Fibroblast of skin of right quadriceps (primary cell): ENCODE measurements around the gene BIN1.

Source experiments
- DNase-seq: peaks from one replicate; pipeline ENCODE4 v3.0.0-alpha.2; 2013

BIN1 gene

DNA sequence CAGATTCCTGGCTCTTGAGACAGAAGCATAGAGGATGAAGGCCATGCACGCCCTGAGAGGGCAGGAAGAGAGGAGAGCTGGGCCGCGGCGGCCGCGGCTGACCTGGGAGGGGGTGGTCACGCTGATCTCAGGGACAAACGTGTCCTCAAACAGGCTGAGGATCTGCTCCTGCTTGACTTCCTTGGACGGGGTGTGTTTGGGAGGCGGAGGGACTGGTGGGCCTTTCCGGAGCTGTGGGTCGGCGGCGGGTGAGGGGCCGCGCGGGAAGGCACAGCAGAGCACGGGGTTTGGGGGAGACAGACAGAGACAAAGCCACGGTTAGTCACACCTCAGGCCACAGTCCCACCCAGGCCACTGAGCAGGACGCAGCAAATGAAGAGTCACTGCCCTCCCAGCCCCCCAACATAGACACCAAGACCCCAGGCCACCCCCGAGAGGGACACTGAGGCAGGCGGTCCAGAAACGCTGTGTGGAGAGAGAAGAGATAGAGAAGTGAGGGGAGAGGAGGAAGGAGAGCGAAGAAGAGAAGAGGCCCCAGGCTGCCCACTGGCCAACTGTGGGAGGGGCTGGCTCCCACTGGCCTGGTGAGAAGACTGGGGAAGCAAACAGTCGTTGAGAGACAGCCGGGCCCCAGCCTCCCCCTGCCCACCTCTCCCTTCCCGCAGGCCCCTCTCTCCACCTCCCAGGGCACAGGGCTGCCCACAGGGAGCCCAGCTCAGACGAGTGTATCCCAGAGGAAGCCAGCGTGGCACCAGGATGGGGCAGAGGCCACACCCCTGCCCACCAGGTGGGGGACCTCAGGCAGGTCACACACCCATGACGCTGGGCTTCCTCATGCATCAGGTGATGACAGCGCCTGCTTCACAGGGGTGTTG, 49.3 kb downstream of the BIN1 start:
- DNase-seq = no peak

DNA sequence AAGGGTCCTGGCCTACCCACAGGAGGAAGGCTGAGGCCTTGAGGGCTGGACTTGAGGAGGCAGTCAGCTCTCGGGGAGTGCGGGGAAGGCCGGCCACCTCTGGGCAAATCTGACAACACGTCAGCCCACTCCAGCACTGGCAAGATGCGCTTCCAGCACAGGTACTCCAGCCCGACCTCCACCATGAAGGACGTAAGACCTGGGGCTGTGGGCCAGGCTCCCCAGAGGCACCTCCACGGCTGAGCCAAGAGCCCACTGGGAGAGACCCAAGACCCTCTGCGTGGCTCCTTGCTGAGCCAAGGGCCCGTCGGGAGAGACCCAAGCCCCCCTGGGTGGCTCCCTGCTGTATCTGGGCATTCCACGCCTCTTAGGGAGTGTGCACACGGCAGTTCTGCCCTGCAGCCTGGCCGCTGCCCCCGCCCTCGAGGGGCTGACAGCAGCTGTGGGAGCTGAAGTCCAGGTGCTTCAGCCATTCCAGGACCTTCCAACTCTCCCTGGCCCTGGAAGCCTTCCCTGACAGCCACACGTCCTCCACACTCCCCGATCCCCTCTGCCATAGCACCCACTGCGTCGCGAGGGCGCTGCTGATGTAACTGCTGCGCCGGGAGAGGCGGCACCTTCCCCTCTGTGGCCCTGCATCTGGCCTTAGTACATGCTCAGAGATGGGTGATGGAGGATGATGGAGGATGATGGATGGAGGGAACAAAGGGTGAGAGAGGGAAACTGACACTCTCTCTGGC, 50.2 kb downstream of the BIN1 start:
- DNase-seq = no peak

DNA sequence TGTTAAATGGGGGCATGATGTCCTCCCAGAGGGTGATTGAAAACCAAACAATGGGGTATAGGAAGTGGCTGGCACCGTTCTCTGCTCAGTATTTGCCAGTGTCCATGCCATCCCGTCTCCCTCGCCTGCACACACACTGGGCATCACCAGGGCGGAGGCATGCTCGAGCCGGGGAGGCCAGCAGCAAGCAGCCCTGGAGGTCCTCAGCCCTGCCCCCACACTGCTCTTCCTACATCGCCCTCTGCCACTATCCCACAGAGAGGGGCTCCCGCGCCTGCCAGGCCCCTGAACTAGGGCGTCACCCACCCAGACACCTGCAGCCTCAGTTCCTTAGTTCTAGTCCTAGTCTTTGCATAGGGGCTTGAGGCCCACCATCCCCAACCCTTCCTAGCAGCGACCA, 50.9 kb downstream of the BIN1 start:
- no peak for DNase-seq

DNA sequence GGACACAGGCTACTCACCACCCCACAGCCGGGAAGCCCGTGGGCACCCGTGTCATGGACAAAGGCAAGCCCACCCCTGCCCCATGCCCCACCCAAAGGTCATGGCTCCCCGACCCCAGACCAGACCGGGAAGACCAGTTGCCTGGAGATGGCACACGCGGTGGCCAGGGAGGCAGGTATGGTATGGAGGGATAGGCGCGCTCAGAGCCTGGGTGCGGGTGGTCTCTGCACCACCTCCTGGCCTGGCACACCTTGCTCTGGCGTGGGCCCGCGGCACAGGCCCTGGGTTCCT, 51.2 kb downstream of the BIN1 start:
- no peak for DNase-seq

DNA sequence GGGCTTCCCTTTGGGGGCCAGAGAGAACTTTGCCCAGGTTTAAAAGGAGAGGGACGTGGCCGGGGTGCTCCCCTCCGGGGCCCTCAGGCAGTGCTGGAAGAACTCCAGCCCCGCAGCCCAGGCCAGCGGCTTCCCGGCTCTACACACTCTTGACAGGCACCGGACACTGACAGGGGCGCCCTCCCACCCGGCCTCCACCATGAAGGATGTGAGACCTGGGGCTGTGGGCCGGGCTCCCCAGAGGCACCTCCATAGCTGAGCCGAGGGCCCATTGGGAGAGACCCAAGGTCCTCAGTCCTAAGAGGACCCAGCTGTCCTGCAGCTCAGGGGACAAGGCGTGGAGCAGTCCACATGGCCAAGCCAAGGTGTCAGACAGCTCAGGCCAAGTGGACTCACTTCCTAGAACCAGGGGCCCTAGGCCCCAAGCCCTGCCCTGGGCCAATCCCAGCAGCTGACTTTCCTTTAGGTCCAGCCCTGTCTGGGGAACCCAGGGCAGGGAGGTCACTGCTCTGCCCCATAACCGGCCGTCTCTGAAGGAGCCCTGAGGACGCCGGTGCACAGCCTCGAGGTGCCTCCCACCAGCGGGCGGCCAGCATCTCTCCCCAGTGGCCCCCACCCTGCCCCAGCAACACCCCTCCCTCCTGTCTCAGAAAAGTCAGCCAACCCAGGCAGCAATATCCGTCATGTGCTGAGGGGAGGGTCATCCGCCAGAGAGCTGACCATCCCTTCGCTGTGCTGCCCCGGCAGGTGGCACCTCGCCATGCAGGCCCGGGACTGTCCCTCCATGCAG, 51.8 kb downstream of the BIN1 start:
- no peak for DNase-seq

DNA sequence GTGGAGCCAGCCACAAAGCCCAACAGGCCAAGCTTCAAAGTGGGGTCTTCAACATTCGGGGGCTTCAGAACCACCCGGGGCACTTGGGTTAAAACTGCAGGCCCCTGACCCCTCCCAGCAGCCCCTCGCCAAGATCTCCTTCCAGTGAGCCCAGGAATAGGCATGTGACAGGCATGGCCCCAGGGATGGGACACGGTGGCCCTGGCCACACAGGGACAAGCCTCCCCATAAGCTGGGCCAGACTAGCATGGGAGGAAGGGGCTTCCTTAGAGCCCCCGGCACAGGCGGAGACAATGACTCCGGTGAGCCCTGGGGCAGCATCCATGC, 52.4 kb downstream of the BIN1 start:
- no peak for DNase-seq

DNA sequence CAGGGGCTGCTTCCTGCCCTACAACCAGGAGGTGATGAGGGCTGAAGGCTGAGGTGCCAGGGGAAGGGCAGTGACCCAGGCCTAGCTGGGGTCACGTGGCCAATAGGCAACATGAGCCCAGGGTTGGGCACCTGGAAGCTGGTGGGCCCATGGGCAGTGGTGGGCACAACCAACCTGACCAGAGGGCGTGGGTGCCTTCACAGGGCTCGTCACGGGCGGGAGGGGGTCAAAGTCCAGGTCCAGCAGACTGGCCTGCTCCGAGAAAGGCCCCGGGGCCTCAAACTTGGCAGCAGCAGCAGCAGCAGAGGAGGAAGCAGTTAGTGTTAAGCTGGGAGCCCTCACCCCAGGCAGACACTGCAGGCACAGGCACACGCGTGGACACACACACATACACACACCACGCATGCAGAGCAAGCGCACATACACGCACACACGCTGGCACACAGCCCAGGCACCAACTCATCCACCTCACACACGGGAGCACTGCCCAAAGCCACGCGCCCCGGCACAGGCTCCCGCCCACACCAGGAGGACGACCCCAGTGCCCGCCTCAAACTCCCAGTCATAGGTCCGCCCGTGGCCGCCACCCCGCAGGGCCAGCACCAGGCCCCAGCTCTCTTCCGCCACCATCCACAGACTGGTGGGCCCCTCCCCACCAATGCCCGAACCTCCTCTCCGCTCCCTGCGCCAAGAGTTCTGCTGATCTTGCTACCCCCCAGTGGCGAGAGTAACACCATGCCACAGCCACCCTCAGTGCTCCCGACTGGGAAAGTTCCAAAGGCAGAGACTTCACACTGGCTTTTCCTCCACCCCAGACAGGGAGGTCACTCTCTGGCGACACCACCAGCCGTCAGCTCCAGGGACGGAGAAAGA, 53.0 kb downstream of the BIN1 start:
- no peak for DNase-seq

DNA sequence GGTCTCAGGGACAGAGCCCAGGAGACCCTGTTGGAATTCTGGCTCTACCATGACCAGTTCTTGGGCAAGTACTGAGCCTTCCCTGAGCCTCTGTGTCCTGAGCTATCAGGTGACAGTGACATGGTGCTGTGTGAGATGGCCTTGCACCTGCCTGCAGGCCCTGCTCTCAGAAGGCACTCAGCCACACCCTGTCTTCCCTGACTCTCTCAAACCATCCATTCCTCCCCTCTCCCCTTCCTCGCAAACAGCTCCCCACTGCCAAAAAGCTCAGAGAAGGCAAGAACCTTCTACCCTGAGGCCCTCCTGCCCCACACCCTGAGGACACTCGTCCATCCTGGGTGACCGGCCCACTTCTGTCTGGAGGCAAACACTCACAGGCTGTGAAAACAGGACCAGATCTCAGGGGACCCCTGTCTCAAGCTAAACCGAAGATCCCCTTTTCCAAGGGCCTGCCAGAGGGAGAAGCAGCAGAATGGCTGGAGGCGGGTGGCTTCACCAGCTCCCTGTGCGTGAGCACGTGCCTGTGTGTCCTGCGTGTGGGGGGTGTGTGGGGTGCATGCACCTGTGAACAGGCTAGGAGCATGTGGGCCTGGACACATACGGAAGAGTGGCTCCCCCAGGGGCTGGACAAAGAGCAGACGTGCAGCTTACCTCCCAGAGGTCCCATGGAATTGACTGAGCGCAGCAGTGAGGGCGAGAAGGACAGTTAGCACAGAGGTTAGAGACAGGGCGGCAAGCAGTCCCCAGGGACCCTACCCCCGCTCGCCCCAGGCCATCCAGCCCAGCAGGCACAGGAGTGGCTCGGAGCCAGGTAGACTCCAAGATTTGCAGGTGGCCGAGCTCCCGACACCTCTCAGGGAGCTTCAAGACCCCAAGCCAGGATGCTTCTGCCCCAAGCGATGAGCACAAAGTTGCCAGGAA, 53.9 kb downstream of the BIN1 start:
- DNase-seq = no peak

DNA sequence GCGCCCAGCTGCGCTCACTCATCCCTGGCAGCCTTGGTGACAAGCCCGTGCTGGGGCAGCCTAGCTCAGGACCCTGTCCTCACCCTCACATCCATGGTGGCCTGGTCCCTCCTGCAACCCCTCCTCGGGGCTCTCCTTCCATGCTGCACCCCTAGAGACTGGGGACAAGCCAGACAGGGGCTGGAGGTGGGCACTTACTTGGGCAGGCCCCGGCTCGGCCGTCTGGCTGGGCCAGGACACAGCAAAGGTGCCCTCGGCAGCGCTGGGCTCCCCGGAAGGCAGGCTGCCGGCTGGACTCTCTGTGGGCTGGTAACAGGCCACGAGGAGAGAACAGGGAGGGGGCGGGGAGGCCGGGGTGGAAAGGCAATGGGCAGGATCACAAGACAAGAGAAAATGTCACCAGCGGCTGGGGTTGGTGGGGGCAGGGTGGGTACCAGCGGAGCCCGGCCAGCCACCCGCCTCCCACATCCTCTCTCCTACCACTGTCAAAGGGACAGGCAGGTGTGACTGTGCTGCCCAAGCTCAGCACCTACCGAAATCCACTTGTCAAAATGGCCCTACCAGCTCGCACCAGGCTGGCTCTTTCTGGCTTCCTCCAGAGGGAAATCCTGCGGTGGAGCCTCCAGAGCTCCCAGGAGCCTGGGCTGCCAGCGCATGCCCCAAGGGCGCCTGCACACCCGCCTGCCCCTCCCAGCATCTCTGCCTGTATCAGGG, 54.7 kb downstream of the BIN1 start:
- no peak for DNase-seq

DNA sequence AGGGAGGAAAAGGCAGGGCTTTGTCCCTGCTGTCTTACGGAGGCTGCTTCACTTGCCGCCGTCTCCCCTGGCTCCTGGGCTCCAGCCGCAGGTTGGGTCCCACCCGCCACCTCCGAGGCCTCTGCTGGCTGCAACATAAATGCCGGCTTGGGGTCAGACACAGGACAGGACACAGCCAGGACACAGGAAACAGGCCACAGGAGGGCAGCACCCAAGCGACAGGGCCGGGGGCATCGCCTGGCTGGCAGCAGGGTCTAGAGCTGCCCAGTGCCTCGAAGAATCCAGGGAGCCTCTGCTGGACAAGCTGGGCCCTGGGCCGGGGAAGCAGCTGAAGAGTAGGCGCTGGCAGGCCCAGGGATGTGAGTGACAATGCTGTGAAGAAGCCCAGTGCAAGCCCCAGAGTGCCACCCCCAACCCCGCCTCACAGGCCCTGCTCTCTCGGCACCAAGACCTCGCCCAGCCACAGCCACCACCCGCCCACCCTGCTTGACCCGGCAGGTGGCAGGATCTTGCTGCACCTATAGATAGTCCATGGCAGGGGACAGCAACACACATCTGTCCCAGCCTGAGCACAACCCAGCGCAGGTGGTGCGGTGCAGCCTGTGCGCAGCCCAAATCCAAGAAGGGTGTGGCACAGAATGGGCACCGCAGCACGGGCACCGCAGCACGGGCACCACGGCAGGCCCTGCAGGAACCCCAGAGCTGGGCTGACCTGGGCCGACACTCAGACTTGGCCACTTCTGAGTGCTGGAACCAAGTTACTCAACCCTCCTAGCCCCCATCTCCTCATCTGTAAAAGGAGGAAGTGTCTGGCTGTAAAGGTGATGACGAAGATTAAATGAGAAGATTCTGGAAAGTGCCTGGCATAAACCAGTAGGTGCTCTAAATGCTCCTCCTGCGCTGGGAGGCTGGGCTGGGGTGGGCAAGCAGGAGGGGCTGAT, 55.6 kb downstream of the BIN1 start:
- no peak for DNase-seq

DNA sequence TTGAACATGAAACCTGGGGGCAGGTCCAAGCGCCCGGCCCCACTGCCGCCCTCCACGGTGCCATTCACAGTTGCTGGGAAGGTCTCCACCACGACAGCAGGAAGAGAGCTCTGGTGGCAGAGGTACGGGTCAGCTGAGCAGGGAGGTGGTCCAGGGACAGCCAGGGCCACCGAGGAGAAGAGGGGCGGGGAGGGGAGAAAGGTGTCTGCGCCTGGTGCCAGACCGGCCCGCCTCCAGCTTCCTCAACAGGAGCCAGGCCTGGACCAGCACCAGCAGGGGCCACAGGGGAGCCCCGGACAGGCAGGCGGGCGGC, 56.2 kb downstream of the BIN1 start:
- no peak for DNase-seq

DNA sequence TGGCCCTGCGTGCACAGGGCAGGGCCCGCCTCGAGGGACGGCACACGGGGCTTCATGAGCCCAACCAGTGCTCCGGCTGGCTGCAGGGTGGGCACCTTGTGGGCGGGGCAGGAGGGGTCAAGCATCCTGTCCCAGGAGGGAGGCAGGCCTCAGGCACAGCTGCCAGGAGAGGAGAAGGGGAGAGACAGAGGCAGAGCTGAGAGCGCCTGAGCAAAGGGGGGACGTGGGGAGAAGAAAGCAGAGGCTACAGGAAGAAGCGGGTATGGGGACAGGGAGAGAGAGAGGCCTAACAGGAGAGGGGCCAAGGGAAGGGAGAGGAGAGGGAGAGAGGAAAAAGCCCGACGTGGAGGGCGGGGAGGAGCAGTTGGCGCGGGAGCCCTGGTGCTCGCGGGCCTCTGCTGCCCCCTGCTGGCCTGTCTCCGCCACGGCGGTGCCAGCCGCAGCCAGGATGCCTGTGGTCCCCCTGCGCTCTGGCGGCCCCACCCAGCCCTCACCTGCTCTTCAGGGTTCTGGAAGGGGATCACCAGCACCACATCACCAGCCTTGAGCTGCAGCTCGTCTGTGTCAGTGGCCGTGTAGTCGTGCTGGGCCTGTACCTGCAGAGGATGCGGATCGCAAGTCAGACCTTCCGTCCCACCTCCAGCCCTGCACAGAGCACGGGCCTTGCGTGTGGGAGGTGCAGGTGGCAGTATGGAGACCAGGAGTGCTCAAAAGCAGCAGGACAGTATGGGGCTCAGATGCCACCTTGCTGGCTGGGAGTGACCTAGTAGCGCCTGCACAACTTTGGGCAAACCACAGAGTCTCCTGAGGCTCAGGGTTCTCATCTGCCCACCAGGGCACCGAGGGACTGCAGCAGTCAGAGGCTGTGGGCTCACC, 56.8 kb downstream of the BIN1 start:
- DNase-seq = peak; percentile 53

DNA sequence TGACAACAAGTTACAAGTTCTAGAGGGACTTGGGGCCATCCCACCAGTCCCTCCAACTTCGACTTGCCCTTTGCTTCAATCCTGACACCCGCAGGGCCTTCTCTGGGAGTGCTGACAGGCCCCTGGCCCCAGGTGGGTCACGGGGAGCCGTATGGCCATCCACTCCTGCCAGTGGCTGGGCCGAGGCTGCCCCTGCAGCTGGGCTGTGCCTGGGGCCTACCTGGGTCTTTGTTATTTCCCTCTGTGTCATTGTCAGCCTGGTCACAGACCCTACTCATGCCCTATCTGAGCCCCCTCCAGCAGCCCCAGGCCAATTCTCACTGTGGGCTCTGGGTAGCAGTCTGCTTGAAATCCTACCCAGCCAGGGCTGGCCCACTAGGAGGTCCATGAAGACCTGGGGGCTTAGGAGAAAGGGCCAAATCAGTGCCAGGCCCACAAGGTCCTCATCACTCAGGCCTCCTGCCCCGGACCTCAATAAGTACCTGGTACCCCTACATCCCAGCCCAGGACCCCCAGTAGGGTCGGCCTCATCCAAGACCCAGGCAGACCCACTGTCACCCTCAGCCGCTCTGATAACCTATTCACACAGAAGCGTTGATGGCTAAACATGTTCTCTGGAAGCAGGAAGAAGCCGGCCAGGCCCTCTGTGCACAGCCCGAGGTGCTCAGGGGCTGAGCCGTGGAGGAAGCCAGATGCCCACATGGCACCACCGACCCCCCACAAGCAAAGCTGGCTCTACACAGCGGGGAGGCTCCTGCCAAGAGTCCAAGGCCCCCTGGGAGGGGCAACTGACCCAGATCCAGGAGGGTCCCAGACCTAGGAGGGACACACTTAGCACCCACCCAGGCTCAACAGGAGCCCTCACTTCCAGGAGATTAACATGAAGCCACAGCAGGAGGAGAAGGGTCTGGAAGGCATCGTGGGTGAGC, 57.7 kb downstream of the BIN1 start:
- DNase-seq = no peak

DNA sequence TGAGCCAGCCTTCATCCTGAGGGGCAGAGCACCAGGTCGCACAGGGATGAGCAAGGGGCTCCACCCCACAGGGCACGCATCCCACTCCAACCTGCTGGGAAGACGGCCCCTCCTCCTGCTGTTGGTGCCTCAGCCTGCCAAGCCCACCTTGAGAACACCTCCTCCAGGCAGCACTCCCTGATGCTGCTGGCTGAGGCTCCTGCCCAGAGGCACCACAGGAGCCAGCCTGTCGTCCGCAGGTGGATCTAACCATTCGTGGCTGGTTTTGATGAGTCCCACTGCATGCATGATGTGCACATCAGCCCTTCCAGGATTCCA, 58.4 kb downstream of the BIN1 start:
- no peak for DNase-seq

DNA sequence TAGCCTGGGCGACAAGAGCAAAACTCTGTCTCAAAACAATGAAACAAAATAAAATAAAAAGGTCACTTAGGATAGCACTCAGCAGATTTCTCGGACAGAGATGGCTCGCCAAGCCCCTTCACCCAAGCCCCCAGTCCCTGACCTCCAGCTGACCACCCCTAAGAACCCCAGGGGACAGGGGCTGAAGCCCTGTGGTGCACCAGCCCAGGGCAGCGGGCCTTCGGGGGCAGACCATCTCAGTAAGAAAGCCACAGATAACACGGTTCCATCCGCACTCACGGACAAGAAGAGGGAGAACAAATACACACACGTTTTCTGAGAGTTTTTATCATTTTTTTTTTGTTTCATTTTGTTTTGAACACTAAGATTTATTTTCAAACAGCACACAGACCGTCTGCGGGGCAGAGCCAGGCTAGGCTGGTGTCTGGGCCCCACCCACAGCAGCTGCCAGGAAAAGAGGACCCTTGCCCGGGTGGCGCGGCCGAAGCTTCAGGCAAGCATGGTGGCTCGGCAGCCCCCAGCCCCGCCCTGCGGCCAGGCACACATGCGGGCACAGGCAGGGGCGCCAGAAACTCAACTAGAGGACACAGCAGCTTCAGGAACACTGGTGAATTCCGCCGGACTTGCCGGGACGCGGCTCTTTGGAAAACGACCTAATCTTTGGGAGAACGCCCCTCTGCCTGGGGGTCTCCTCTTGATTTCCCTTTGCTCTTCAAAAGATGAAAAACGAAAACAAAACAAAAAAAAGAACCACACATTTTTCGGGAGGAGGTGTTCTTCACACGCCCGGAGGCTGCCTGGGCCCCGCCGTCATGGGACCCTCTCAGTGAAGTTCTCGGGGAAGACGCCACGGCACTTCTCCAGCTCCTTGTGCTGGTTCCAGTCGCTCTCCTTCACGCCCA, 59.0 kb downstream of the BIN1 start:
- no peak for DNase-seq

DNA sequence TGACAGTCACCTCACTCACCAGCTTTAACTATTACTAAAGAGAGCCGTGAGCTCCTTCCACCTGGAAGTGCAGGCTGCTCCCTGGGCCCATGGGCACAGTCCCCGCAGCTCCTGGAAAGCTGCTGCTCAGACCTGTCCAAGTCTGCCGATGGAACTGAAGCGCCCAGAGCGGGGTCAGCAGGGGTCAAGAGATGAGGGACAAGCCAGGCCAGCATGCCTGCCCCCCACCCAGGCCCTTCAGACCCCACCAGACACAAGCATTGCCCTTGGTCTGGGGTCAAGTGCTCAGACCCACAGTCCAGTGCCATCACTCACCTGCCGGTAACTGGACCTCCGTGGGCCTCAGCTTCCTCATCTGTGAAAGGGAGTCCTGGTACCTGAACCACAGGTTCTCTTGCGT, 59.9 kb downstream of the BIN1 start:
- no peak for DNase-seq

DNA sequence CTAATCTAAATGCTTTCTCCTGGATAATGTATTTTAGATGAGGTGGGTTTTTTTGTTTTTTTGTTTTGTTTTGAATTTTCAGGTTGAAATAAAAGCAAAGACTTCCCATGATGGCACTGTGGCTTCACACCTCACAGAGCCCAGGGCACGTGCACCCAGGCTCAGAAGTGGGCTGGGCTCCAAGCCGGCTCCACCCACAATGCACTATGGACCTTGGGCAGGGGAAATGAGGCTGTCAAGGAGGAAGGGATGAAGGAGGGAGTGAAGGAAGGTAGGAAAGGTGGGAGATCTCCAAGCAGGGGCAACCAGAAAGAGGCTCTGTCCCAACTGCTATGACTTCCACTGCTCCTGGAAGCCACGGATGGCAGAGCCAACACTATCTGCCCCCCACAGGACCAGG, 60.4 kb downstream of the BIN1 start:
- DNase-seq = no peak
